ENCODE results near the gene DDR1. TPM values are rescaled to one million over a fixed set of nuclear protein-coding genes. Genes with fewer than 3 reads are reported as not detected.

The DDR1 gene
- total RNA-seq, 1 experiment from 2014 or later: 95.2 TPM

DNA sequence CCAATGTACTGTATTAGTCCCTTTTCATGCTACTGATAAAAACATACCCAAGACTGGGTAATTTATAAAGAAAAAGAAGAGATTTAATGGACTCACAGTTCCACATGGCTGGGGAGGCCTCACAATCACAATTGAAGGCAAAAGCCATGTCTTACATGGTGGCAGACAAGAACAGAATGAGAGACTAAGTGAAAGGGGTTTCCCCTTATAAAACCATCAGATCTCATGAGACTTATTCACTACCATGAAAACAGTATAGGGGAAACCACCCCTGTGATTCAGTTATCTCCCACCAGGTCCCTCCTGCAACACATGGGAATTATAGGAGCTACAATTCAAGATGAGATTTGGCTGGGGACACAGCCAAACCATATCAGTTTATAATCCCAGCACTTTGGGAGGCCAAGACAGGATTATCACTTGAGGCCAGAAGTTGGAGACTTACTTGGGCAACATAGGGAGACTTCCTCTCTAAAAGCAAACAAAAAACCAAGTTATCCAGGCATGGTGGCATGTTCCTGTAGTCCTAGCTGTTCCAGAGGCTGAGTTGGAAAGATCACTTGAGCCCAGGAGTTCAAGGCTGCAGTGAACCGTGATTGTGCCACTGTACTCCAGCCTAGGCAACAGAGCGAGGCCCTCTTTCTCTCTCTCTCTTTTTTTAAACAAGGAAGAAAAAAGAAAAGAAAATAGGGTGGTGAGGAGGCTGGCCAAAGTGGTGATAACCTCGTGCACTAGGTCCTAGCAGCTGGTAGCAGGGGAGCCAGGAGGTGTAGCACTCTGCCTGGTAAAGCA is 22.9 kb upstream of the DDR1 start:
- no peak for ATAC-seq

DNA sequence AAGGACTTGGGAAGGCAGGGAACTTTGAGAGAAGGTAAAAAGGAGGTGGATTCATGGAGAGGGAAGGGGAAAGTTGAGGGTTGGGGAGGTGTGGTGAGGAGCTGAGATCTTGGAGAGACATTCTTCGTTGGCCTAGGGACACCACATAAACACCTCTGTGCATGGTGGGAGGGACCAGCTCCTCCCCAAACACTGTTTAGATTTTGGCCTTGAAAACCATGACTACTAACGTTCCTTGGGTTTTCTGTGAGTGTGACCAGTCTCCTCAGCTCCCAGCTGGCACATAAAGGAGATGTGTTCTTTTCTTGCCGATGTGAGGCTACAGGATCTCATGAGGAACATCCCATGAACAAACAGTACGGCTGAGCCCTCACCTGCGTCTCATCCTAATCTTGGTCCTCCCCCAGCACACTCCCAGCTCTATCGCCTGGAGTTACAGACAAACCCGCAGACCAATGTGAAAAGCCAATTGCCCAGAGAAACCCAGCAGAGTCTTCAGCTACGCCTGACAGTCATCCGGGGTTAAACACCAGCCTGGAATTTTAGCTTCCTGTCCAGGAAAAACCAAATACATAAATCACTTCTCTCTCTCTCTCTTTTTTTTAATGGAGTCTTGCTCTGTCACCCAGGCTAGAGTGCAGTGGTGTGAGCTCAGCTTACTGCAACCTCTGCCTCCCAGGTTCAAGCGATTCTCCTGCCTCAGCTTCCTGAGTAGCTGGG is 22.0 kb upstream of the DDR1 start:
- Histone ChIP-seq H3K4me3 (ENCODE audit: low read depth in 2 of 2, low read length in 2 of 2) (no peak overlapping the region), H3K4me1 (ENCODE audit: control insufficient read depth, insufficient read depth, low read length) (no peaks in the 10 kb centered on the region), H3K36me3 (ENCODE audit: control insufficient read depth, insufficient read depth, low read length) (no peaks in the 10 kb centered on the region), H3K27me3 (ENCODE audit: control insufficient read depth, insufficient read depth, low read length) (no peaks in the 10 kb centered on the region), H3K9me3 (ENCODE audit: control insufficient read depth, insufficient read depth, low read depth, low read length) (no peaks in the 10 kb centered on the region), H3K27ac (ENCODE audit: low read length) (no peak overlapping the region)
- BruUV-seq (replicated peaks): no TSS peak
- in situ Hi-C loops (cut with HindIII; ENCODE audit: low pct_unique_long_range_greater_than_20kb, low sequenced_read_pairs): loop anchor here (10.0 kb wide), 1 partner anchor 212 kb away; no protein-coding TSS in a partner anchor
- CTCF ChIA-PET: no interaction called here
- TF ChIP-seq POLR2AphosphoS5 (IDR thresholded peaks at IDR 0.05; ENCODE audit: low read depth, low read length) (no peak), SIN3A (IDR thresholded peaks at IDR 0.05; ENCODE audit: borderline replicate concordance, insufficient read depth, low read depth, low read length) (no peak), TCF7L2 (IDR thresholded peaks at IDR 0.05; ENCODE audit: low read depth, low read length) (no peak)
- TF ChIP-seq, protein P1, sequence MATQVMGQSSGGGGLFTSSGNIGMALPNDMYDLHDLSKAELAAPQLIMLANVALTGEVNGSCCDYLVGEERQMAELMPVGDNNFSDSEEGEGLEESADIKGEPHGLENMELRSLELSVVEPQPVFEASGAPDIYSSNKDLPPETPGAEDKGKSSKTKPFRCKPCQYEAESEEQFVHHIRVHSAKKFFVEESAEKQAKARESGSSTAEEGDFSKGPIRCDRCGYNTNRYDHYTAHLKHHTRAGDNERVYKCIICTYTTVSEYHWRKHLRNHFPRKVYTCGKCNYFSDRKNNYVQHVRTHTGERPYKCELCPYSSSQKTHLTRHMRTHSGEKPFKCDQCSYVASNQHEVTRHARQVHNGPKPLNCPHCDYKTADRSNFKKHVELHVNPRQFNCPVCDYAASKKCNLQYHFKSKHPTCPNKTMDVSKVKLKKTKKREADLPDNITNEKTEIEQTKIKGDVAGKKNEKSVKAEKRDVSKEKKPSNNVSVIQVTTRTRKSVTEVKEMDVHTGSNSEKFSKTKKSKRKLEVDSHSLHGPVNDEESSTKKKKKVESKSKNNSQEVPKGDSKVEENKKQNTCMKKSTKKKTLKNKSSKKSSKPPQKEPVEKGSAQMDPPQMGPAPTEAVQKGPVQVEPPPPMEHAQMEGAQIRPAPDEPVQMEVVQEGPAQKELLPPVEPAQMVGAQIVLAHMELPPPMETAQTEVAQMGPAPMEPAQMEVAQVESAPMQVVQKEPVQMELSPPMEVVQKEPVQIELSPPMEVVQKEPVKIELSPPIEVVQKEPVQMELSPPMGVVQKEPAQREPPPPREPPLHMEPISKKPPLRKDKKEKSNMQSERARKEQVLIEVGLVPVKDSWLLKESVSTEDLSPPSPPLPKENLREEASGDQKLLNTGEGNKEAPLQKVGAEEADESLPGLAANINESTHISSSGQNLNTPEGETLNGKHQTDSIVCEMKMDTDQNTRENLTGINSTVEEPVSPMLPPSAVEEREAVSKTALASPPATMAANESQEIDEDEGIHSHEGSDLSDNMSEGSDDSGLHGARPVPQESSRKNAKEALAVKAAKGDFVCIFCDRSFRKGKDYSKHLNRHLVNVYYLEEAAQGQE (IDR thresholded peaks at IDR 0.05; ENCODE audit: insufficient read depth in 1 of 2, low read depth in 2 of 2, low read length in 1 of 2): no peak
- TF ChIP-seq, protein P2, sequence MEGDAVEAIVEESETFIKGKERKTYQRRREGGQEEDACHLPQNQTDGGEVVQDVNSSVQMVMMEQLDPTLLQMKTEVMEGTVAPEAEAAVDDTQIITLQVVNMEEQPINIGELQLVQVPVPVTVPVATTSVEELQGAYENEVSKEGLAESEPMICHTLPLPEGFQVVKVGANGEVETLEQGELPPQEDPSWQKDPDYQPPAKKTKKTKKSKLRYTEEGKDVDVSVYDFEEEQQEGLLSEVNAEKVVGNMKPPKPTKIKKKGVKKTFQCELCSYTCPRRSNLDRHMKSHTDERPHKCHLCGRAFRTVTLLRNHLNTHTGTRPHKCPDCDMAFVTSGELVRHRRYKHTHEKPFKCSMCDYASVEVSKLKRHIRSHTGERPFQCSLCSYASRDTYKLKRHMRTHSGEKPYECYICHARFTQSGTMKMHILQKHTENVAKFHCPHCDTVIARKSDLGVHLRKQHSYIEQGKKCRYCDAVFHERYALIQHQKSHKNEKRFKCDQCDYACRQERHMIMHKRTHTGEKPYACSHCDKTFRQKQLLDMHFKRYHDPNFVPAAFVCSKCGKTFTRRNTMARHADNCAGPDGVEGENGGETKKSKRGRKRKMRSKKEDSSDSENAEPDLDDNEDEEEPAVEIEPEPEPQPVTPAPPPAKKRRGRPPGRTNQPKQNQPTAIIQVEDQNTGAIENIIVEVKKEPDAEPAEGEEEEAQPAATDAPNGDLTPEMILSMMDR (IDR thresholded peaks at IDR 0.05): no peak
- DNase-seq (ENCODE audit: low read depth, low spot score) (no peak), ATAC-seq (no peak; the same call in 1 of the 2 replicates)
- intact Hi-C loops (cut with micrococcal nuclease; ENCODE audit: unreplicated experiment): no loop called here
- POLR2A ChIA-PET: no interaction called here

More for the DNA sequence above, 22.9 kb upstream of the DDR1 start:
- no TSS peak for BruUV-seq (replicated peaks)
- Histone ChIP-seq H3K27me3 (ENCODE audit: control insufficient read depth, insufficient read depth, low read length) (no peaks in the 10 kb centered on the region), H3K4me3 (ENCODE audit: low read depth in 2 of 2, low read length in 2 of 2) (no peak overlapping the region), H3K4me1 (ENCODE audit: control insufficient read depth, insufficient read depth, low read length) (no peaks in the 10 kb centered on the region), H3K27ac (ENCODE audit: low read length) (no peak overlapping the region), H3K9me3 (ENCODE audit: control insufficient read depth, insufficient read depth, low read depth, low read length) (no peaks in the 10 kb centered on the region), H3K36me3 (ENCODE audit: control insufficient read depth, insufficient read depth, low read length) (no peaks in the 10 kb centered on the region)
- intact Hi-C loops (cut with micrococcal nuclease; ENCODE audit: unreplicated experiment) (no loop called here), in situ Hi-C loops (cut with HindIII; ENCODE audit: low pct_unique_long_range_greater_than_20kb, low sequenced_read_pairs) (loop anchor here (10.0 kb wide), 1 partner anchor 213 kb away; no protein-coding TSS in a partner anchor)
- POLR2A ChIA-PET: no interaction called here
- no peak for DNase-seq (ENCODE audit: low read depth, low spot score)
- CTCF ChIA-PET: no interaction called here
- TF ChIP-seq, protein P1 (IDR thresholded peaks at IDR 0.05; ENCODE audit: insufficient read depth in 1 of 2, low read depth in 2 of 2, low read length in 1 of 2): no peak
- no peak for TF ChIP-seq SIN3A (IDR thresholded peaks at IDR 0.05; ENCODE audit: borderline replicate concordance, insufficient read depth, low read depth, low read length)
- TF ChIP-seq TCF7L2 (IDR thresholded peaks at IDR 0.05; ENCODE audit: low read depth, low read length): no peak
- no peak for TF ChIP-seq POLR2AphosphoS5 (IDR thresholded peaks at IDR 0.05; ENCODE audit: low read depth, low read length)
- TF ChIP-seq, protein P2 (IDR thresholded peaks at IDR 0.05): no peak

Measured in Panc1 (cell line).